ENCODE data around the gene WDR53. TPM values are rescaled to one million over a fixed set of nuclear protein-coding genes. Genes with fewer than 3 reads are reported as not detected.

The WDR53 gene
- total and polyA plus RNA-seq, 12 donors: 5.8 to 14.7 (median 8.2) TPM

GRCh38 chr3:196557236-196557635, 11.1 kb downstream of the WDR53 start:
- 90 to 92% methylated on average over 5 of the region's 5 CpGs for WGBS, 2 donors

GRCh38 chr3:196555295-196555694, 13.1 kb downstream of the WDR53 start:
- Histone ChIP-seq H3K4me3 (no peak overlapping the region), H3K27me3 (no peaks in the 10 kb centered on the region), H3K9me3 (peaks cover 0 to 2% (median 0%) of the 10 kb centered on the region in 11 donors), H3K27ac (no peak overlapping the region), H3K4me1 (peaks cover 0 to 10% (median 0%) of the 10 kb centered on the region in 9 donors), H3K36me3 (peaks cover 0 to 44% (median 4%) of the 10 kb centered on the region in 9 donors)
- 86% methylated on average over 3 of the region's 3 CpGs for WGBS, 2 donors
- intact Hi-C loops (cut with DNase I): no loop called here
- ATAC-seq: no peak
- no peak for DNase-seq
- TF ChIP-seq CTCF (IDR thresholded peaks at IDR 0.05): no peak

More at GRCh38 chr3:196557236-196557635, 11.1 kb downstream of the WDR53 start:
- Histone ChIP-seq H3K4me1 (peaks cover 0 to 10% (median 0%) of the 10 kb centered on the region in 9 donors), H3K27ac (no peak overlapping the region), H3K4me3 (no peak overlapping the region), H3K27me3 (no peaks in the 10 kb centered on the region), H3K36me3 (peaks cover 0 to 60% (median 4%) of the 10 kb centered on the region in 9 donors), H3K9me3 (no peaks in the 10 kb centered on the region)
- DNase-seq (no peak), ATAC-seq (no peak)
- intact Hi-C loops (cut with DNase I): no loop called here
- no peak for TF ChIP-seq CTCF (IDR thresholded peaks at IDR 0.05)

GRCh38 chr3:196554205-196554604, 14.1 kb downstream of the WDR53 start:
- TF ChIP-seq CTCF (IDR thresholded peaks at IDR 0.05): no peak
- 76 to 77% methylated on average over 3 of the region's 3 CpGs for WGBS, 2 donors
- no peak for DNase-seq
- H3K27ac ChIP-seq: no peak overlapping the region
- peaks cover 0 to 13% (median 0%) of the 10 kb centered on the region in 11 donors for H3K9me3 ChIP-seq
- no peak for ATAC-seq
- peaks cover 0 to 34% (median 0%) of the 10 kb centered on the region in 9 donors for H3K36me3 ChIP-seq
- H3K4me1 ChIP-seq: peaks cover 0 to 10% (median 0%) of the 10 kb centered on the region in 9 donors
- H3K4me3 ChIP-seq: no peak overlapping the region
- H3K27me3 ChIP-seq: no peaks in the 10 kb centered on the region
- intact Hi-C loops (cut with DNase I): no loop called here

GRCh38 chr3:196553551-196553950, 14.8 kb downstream of the WDR53 start:
- Histone ChIP-seq H3K9me3 (peaks cover 0 to 17% (median 0%) of the 10 kb centered on the region in 11 donors), H3K27ac (no peak overlapping the region), H3K36me3 (peaks cover 0 to 27% (median 0%) of the 10 kb centered on the region in 9 donors), H3K4me1 (peaks cover 0 to 10% (median 0%) of the 10 kb centered on the region in 9 donors), H3K4me3 (no peak overlapping the region), H3K27me3 (no peaks in the 10 kb centered on the region)
- ATAC-seq (no peak), DNase-seq (no peak)
- intact Hi-C loops (cut with DNase I): no loop called here
- WGBS, 2 donors: 92 to 96% methylated on average over 9 of the region's 9 CpGs
- no peak for TF ChIP-seq CTCF (IDR thresholded peaks at IDR 0.05)

Measured in heart right ventricle (tissue), 16 donors.